ENCODE measurements around the gene CCSER1. TPM values are rescaled to one million over a fixed set of nuclear protein-coding genes. Genes with fewer than 3 reads are reported as not detected.

The CCSER1 gene
- total RNA-seq, 1 donor from 2014 or later: 9.0 TPM

- ATAC-seq: no peak
These were observed 591.7 kb downstream of the CCSER1 start for GRCh38 chr4:90718931-90719330.

GRCh38 chr4:90727938-90728337 lies 600.7 kb downstream of the CCSER1 start:
- DNase-seq (ENCODE audit: low spot score) (no peak), ATAC-seq (no peak)
- intact Hi-C loops (cut with DNase I): no loop called here

More at GRCh38 chr4:90718931-90719330, 591.7 kb downstream of the CCSER1 start:
- intact Hi-C loops (cut with DNase I): no loop called here
- no peak for DNase-seq (ENCODE audit: low spot score)

- DNase-seq (ENCODE audit: low spot score) (no peak), ATAC-seq (no peak)
- intact Hi-C loops (cut with DNase I): no loop called here
These were observed 603.6 kb downstream of the CCSER1 start for GRCh38 chr4:90730752-90731151.

GRCh38 chr4:90733211-90733610 lies 606.0 kb downstream of the CCSER1 start:
- intact Hi-C loops (cut with DNase I): no loop called here
- ATAC-seq (no peak), DNase-seq (ENCODE audit: low spot score) (no peak)

GRCh38 chr4:90745176-90745575 lies 618.0 kb downstream of the CCSER1 start:
- ATAC-seq: no peak
- DNase-seq (ENCODE audit: low spot score): no peak
- intact Hi-C loops (cut with DNase I): no loop called here

GRCh38 chr4:90753068-90753467 lies 625.9 kb downstream of the CCSER1 start:
- intact Hi-C loops (cut with DNase I): no loop called here
- DNase-seq (ENCODE audit: low spot score): no peak
- no peak for ATAC-seq

GRCh38 chr4:90757534-90758060 lies 630.4 kb downstream of the CCSER1 start:
- DNase-seq (ENCODE audit: low spot score): no peak
- no peak for ATAC-seq
- intact Hi-C loops (cut with DNase I): no loop called here

GRCh38 chr4:90760059-90760458 lies 632.9 kb downstream of the CCSER1 start:
- no peak for DNase-seq (ENCODE audit: low spot score)
- ATAC-seq: no peak
- intact Hi-C loops (cut with DNase I): no loop called here

GRCh38 chr4:90766837-90767236 lies 639.6 kb downstream of the CCSER1 start:
- no peak for ATAC-seq
- no peak for DNase-seq (ENCODE audit: low spot score)
- intact Hi-C loops (cut with DNase I): no loop called here

- DNase-seq (ENCODE audit: low spot score): no peak
- ATAC-seq: no peak
- intact Hi-C loops (cut with DNase I): no loop called here
These were observed 642.1 kb downstream of the CCSER1 start for GRCh38 chr4:90769251-90769650.

GRCh38 chr4:90780193-90780592 lies 653.0 kb downstream of the CCSER1 start:
- DNase-seq (ENCODE audit: low spot score) (no peak), ATAC-seq (no peak)
- intact Hi-C loops (cut with DNase I): no loop called here

- ATAC-seq: no peak
- no peak for DNase-seq (ENCODE audit: low spot score)
- intact Hi-C loops (cut with DNase I): no loop called here
These were observed 659.4 kb downstream of the CCSER1 start for GRCh38 chr4:90786602-90787001.

GRCh38 chr4:90792696-90793095 lies 665.5 kb downstream of the CCSER1 start:
- no peak for ATAC-seq

GRCh38 chr4:90798948-90799347 lies 671.8 kb downstream of the CCSER1 start:
- DNase-seq (ENCODE audit: low spot score): no peak
- ATAC-seq: no peak
- intact Hi-C loops (cut with DNase I): no loop called here

More at GRCh38 chr4:90792696-90793095, 665.5 kb downstream of the CCSER1 start:
- no peak for DNase-seq (ENCODE audit: low spot score)
- intact Hi-C loops (cut with DNase I): no loop called here

GRCh38 chr4:90799895-90800294 lies 672.7 kb downstream of the CCSER1 start:
- no peak for DNase-seq (ENCODE audit: low spot score)
- ATAC-seq: no peak
- intact Hi-C loops (cut with DNase I): no loop called here

GRCh38 chr4:90815569-90815968 lies 688.4 kb downstream of the CCSER1 start:
- ATAC-seq (no peak), DNase-seq (ENCODE audit: low spot score) (no peak)
- intact Hi-C loops (cut with DNase I): no loop called here

GRCh38 chr4:90816754-90817153 lies 689.6 kb downstream of the CCSER1 start:
- DNase-seq (ENCODE audit: low spot score) (no peak), ATAC-seq (no peak)
- intact Hi-C loops (cut with DNase I): no loop called here

- ATAC-seq (no peak), DNase-seq (ENCODE audit: low spot score) (no peak)
- intact Hi-C loops (cut with DNase I): no loop called here
These were observed 697.3 kb downstream of the CCSER1 start for GRCh38 chr4:90824266-90825150.

- intact Hi-C loops (cut with DNase I): no loop called here
- DNase-seq (ENCODE audit: low spot score) (no peak), ATAC-seq (no peak)
These were observed 698.7 kb downstream of the CCSER1 start for GRCh38 chr4:90825849-90826248.

- intact Hi-C loops (cut with DNase I): no loop called here
- ATAC-seq: no peak
- no peak for DNase-seq (ENCODE audit: low spot score)
These were observed 706.5 kb downstream of the CCSER1 start for GRCh38 chr4:90833706-90834105.

GRCh38 chr4:90837241-90837640 lies 710.0 kb downstream of the CCSER1 start:
- no peak for ATAC-seq
- intact Hi-C loops (cut with DNase I): no loop called here
- no peak for DNase-seq (ENCODE audit: low spot score)
